ENCODE data around the gene GPRIN3. TPM values are rescaled to one million over a fixed set of nuclear protein-coding genes. Genes with fewer than 3 reads are reported as not detected.

The GPRIN3 gene
- total and polyA plus RNA-seq, 2 of the 13 experiments (the other 11 are each of a cell fraction or from before 2014, with no cell fraction given): not detected

DNA sequence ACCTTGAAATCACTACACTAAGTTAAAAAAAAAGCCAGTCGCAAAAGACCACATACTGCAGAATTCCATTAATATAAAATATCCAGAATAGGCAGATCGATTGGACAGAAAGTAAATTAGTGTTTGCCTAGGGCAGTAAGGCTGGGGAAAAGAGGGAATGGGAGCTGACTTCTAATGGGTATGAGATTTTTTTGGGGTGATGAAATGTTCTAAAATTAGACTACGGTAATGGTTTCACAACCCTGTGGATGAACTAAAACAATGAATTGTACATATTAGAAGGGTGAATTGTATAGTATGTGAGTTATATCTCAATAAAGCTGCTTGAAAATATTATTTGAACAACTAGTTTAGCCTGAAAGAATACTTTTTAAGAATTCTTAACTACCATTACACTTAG lies 6.7 kb upstream of the GPRIN3 start:
- in situ Hi-C loops (cut with HindIII; ENCODE audit: extremely low pct_ligation_motif_present, low pct_unique_long_range_greater_than_20kb) (no loop called here), intact Hi-C loops (cut with micrococcal nuclease; ENCODE audit: unreplicated experiment) (no loop called here)
- Histone ChIP-seq H3K9ac (ENCODE audit: insufficient read depth, low read depth, low read length) (no peak overlapping the region), H3K27ac (ENCODE audit: extremely low read length, insufficient read depth, low read length) (no peak overlapping the region), H3K36me3 (replicated peaks in 1 of 2; ENCODE audit: control insufficient read depth in 1 of 2, insufficient read depth in 2 of 2, low read length in 2 of 2) (no peaks in the 10 kb centered on the region), H3K27me3 (ENCODE audit: control insufficient read depth in 1 of 2, insufficient read depth in 2 of 2, low read length in 2 of 2) (no peaks in the 10 kb centered on the region), H3K4me1 (ENCODE audit: insufficient read depth, low read length) (no peaks in the 10 kb centered on the region), H2AFZ (ENCODE audit: low read length) (no peak overlapping the region), H3K79me2 (ENCODE audit: insufficient read depth, low read length) (no peaks in the 10 kb centered on the region), H3K4me3 (replicated peaks in 1 of 3; ENCODE audit: insufficient read depth in 1 of 3, low read depth in 2 of 3, low read length in 3 of 3) (no peak overlapping the region), H4K20me1 (ENCODE audit: insufficient read depth, low read length) (no peaks in the 10 kb centered on the region), H3K4me2 (ENCODE audit: low read depth, low read length) (no peak overlapping the region), H3K9me3 (ENCODE audit: low read length) (no peaks in the 10 kb centered on the region)
- TF ChIP-seq ZNF33B (CRISPR knock-in tag; IDR thresholded peaks at IDR 0.05): no peak
- TF ChIP-seq SETDB1 (CRISPR knock-in tag; IDR thresholded peaks at IDR 0.05; ENCODE audit: borderline replicate concordance): no peak
- no peak for TF ChIP-seq ZNF569 (CRISPR knock-in tag; IDR thresholded peaks at IDR 0.05; ENCODE audit: borderline replicate concordance)
- TF ChIP-seq, protein P1, sequence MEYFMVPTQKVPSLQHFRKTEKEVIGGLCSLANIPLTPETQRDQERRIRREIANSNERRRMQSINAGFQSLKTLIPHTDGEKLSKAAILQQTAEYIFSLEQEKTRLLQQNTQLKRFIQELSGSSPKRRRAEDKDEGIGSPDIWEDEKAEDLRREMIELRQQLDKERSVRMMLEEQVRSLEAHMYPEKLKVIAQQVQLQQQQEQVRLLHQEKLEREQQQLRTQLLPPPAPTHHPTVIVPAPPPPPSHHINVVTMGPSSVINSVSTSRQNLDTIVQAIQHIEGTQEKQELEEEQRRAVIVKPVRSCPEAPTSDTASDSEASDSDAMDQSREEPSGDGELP (IDR thresholded peaks at IDR 0.05; ENCODE audit: borderline replicate concordance, low read depth): no peak
- no peak for TF ChIP-seq ZNF839 (CRISPR knock-in tag; IDR thresholded peaks at IDR 0.05; ENCODE audit: borderline replicate concordance)
- TF ChIP-seq MXD1 (CRISPR knock-in tag; IDR thresholded peaks at IDR 0.05): no peak
- TF ChIP-seq ZNF619 (CRISPR knock-in tag; IDR thresholded peaks at IDR 0.05): no peak
- TF ChIP-seq ZNF883 (CRISPR knock-in tag; IDR thresholded peaks at IDR 0.05; ENCODE audit: not compliant biosample characterization): no peak
- no peak for TF ChIP-seq ESRRA (CRISPR knock-in tag; IDR thresholded peaks at IDR 0.05; ENCODE audit: low read depth)
- DNase-seq (ENCODE audit: low spot score) (no peak), ATAC-seq (no peak), FAIRE-seq (no peak)
- WGBS (ENCODE audit: low lambda C conversion rate): 25% methylated on average over 3 of the region's 3 CpGs
- ChIA-PET CTCF (ENCODE audit: low intra/inter-chr PET ratio, low total read pairs) (no interaction called here), POLR2A (no interaction called here)
- BruUV-seq (replicated peaks): no TSS peak

All from HepG2 (cell line).